GM10847 (cell line): ENCODE results near the gene SLC1A2.

Experiments used
- POLR2A ChIP-seq: IDR thresholded peaks from 2 replicates; pipeline ENCODE4 v1.6.1; 2011; ENCODE audit not compliant: insufficient read length; ENCODE audit errors: extremely low read depth

SLC1A2 gene

GRCh38 chr11:35419184-35419829 lies at the start of gene SLC1A2:
Gene SLC1A2, minus strand, starts transcription at chr11:35419558. Its CDS starts 592 bp downstream, at chr11:35418966.
- no peak for TF ChIP-seq POLR2A

- TF ChIP-seq POLR2A: no peak
Measured at GRCh38 chr11:35466058-35466457, 46.7 kb upstream of the SLC1A2 start.

- no peak for TF ChIP-seq POLR2A
Measured at GRCh38 chr11:35464308-35464707, 45.0 kb upstream of the SLC1A2 start.

- no peak for TF ChIP-seq POLR2A
Measured at GRCh38 chr11:35463331-35463751, 44.0 kb upstream of the SLC1A2 start.

GRCh38 chr11:35461917-35462538 lies 42.7 kb upstream of the SLC1A2 start:
- TF ChIP-seq POLR2A: no peak

GRCh38 chr11:35459489-35459888 lies 40.1 kb upstream of the SLC1A2 start:
- TF ChIP-seq POLR2A: no peak

GRCh38 chr11:35458846-35459245 lies 39.5 kb upstream of the SLC1A2 start:
- no peak for TF ChIP-seq POLR2A

GRCh38 chr11:35454362-35454761 lies 35.0 kb upstream of the SLC1A2 start:
- no peak for TF ChIP-seq POLR2A

GRCh38 chr11:35436581-35437250 lies 17.4 kb upstream of the SLC1A2 start:
- no peak for TF ChIP-seq POLR2A

- TF ChIP-seq POLR2A: no peak
Measured at GRCh38 chr11:35433588-35433987, 14.2 kb upstream of the SLC1A2 start.

GRCh38 chr11:35432464-35432863 lies 13.1 kb upstream of the SLC1A2 start:
- TF ChIP-seq POLR2A: no peak

GRCh38 chr11:35427071-35427470 lies 7.7 kb upstream of the SLC1A2 start:
- no peak for TF ChIP-seq POLR2A

- no peak for TF ChIP-seq POLR2A
Measured at GRCh38 chr11:35426351-35426750, 7.0 kb upstream of the SLC1A2 start.

- TF ChIP-seq POLR2A: no peak
Measured at GRCh38 chr11:35425603-35426212, 6.3 kb upstream of the SLC1A2 start.

GRCh38 chr11:35424157-35424940 lies 5.0 kb upstream of the SLC1A2 start:
- TF ChIP-seq POLR2A: no peak
